Muscle of back (tissue), 11 donors: ENCODE data around the gene DAB1. TPM values are rescaled to one million over a fixed set of nuclear protein-coding genes. Genes with fewer than 3 reads are reported as not detected.

Experiments
- DNase-seq, 3 donors: peaks; one replicate each; pipeline versions ENCODE4 v3.0.0 to v3.0.0-alpha.2; 2013
- polyA plus RNA-seq, 10 donors: library from polyadenylated mRNA; unstranded; fragments of 120-200 nt; gene quantifications; one replicate each; pipeline ENCODE4 v1.2.1, GENCODE V29; 2013; ENCODE audit not compliant: insufficient read length in 10 of 10

The DAB1 gene
- polyA plus RNA-seq, 10 donors: 2.1 to 5.5 (median 3.2) TPM

DNA sequence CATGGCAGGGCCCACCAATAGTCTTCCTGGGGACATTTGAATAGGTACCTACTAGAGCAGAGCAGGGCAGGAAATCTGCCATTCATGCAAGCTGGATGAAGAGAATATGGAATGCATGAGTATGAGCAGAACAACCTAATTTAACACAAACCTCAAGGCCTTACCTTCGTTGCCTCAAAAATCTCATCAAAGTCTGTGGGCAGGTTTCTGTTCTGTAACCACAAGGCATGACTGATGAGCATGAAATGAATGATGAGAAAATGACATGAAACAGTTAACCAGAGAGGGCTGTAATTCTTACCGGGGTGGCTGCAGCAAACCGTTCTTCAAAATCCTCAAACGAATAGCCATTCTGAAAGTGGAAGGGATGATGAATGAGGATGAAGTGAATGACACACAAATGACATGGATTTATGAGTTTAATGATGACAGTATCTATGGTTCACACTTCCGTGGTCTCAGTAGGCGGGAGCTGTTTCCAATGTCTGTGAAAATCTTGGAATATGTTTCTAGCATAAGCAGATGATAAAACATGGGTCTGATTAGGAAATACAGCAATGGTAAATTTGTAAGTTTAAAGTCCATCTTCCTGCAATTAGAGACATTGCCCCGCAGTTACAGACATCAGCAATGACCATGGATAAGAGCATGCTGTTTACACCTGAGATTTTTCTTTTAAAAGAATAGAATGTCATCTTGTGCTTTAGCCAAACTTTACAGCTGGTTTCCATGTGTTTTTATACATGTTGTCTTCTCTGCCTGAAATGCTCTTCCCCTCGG lies 390.4 kb downstream of the DAB1 start:
- DNase-seq: no peak

DNA sequence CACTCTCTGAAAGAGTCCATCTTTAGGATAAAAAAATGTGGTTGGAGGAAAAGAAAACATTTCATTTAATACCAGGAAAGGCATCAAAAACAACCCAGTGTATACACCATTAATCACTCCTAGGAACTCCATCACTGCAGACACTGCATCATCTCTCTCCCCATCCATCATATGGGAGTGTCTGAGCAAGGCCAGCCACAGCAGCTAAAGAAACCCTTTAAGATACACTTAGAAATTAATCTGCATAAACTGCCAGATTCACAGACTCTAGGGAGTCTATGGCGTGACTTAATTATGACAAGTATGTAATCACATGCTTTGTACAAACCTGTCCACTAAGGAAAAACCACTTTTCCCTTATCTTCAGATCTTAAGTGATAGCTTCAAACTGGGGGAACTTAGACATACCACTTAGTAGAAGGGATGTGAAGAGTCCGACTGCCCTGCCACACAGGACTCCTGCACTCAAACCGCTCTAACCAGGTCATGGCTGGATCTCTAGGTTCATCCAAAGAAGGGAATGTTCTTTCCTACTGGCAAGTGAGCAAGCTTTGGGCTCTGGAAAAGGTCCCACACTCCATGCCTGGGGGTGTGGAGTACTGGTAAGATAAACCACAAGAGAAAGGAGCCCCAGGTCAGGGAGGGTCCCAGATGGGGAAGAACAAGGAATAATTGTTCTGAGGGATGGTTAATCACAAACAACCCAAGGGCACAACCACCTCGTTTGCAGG lies 397.1 kb downstream of the DAB1 start:
- no peak for DNase-seq

DNA sequence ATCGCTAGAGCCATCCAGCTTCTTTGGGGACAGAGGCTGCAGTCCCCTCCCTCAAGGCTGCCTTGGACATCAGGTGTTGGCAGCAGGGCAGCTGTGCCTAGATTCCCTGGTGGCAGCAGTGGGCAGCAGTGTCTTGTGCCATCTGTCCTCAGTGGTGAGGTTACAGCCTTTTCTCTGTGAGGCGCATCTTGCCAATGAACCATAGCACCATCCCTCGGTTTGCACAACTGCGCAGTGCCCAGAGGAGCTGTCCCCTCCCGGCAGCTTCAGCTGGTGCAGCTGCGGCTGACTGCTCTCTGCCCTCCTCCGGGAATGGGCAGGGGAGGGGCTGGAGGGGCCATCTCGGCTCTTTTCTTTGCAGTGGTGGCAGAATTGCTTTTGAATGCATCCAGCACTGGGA lies 399.0 kb downstream of the DAB1 start:
- DNase-seq: peak in 2 of 3 donors; percentile 2 to 26

DNA sequence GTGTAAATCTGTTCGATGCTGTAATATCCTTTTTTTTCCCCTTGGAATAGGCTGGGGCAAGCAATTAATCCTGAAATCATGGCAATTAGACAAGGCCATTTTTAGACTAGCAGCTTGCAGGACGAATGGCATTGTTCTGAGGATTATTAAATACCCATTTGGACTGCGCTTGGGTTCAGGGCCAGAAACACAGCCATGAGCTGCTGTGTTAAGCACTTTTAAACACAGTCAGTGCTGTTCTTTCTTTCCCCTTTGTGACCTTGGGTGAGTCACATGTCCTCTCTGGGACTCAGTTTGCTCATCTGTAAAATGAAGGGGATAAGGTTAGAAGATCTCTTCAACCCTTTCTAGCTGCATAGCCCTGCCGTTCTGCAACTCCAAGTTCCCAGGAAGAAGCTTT lies 399.4 kb downstream of the DAB1 start:
- DNase-seq: no peak

DNA sequence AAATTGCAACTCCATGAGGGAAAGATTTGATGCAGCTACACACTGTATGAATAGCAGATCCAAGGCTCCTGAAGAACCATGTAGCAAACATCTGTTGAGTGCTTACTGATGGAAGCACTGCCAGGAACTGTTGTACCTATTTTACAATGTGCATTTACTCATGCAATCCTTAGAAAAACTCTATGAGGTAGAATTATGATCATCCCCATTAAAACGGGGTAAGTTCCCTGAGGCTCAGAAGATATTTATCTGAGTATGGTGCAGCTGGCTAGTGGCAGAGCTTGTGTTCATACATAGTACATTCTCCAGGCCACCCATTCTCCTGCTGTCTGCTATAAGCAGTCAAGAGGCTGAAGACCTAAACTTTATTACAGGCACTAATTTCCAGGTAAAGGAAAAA lies 403.6 kb downstream of the DAB1 start:
- no peak for DNase-seq

DNA sequence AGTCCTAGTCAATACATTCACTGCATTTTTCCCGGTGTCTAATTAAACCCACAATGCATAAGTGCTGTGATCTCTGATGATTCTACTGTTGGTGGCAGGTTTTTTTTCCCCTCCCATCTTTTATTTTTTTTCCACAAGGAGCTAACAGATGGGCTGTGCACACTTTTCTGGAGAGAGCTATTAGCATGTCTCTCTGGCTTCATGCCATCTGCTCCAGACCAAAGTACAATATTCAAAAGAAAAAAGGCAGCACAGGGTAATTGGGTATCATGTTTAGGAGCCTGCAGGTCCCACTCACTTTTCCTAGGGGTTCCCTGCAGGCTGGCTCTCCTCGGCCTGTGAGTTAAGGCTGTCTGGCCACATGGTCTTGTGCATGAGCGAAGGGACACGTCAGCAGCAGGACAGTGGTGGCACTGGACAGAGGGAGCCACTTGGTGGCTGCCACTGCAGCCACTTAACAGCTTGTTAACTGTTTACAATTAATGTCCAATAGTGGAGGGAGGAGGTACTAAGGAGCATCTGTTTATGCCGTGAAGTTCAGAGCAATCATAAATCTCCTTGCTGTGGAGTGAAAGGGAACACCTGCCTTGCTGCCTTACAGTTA lies 404.5 kb downstream of the DAB1 start:
- no peak for DNase-seq

DNA sequence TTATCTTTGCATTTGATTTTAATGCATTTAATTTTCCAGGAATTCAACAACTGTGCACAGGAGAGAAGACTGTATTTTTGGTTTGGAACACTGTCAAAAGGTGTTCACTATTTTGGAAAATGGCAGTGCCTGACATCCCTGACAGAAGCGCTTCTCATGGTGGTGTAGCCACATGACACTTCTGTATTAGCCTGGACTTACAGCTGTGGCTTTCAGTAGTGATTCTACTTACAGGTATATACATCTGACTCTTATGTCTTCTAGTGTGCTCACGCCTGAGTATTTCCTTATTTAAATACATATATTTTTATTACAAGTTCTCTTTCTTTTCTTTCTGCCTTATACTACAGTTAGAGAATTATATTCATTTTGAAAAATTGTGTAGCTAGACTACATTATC lies 405.7 kb downstream of the DAB1 start:
- DNase-seq: no peak

DNA sequence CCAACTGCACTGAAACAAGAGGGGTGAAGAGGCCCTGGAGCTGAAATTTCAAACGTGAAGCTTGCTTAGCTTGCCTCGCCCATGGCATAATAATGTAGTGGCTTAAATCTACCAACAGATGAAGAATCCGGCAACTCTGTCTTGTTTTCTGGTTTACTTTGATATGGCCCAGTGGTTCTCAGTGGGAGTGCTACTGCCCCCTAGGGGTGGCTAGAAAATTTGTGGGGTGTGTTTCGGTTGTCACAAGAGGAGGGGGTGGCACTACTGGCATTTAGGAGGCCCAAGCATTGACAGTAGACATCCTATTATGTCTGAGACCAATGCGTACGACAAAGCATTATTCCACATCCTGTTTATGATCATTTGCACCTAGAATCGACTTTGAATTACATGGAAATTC lies 406.1 kb downstream of the DAB1 start:
- DNase-seq: no peak

DNA sequence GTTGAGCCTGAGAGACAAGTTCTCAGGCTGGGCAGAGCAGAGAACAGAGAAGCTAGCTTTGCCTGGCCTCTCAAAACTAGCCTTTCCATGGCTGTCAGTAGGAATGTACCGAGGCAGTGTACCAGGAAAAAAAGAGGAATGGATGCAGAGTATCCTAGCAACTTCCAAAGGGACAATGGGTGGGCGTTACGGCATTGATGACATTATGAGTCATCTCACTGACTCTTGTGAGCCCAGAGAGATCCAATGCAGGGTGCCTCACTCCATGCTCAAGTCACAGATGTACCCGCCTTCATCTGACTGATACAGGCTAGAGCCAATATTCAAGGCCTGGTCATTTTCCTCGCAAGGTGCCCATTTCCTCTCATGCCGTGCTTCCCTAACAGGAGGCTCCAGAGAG lies 406.7 kb downstream of the DAB1 start:
- DNase-seq: no peak

DNA sequence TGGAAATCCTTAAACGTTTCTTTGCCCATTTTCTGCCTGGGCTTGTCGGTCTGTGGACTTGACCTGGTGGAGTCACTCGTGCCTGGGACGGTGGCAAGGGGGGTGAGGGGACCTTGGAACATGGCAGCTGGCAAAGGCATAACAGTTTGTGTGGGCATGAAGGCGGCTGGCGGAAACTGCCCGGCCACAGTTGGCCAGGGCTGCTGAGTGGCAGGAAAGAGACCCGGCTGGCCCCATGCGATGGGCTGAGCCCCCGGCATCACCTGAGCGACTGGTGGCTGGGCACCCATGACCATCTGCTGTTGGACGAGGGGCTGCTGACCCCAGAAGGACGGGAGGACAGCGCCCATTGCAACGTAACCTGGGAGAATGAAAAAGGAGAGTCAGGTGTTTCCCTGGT lies 408.8 kb downstream of the DAB1 start:
- no peak for DNase-seq

DNA sequence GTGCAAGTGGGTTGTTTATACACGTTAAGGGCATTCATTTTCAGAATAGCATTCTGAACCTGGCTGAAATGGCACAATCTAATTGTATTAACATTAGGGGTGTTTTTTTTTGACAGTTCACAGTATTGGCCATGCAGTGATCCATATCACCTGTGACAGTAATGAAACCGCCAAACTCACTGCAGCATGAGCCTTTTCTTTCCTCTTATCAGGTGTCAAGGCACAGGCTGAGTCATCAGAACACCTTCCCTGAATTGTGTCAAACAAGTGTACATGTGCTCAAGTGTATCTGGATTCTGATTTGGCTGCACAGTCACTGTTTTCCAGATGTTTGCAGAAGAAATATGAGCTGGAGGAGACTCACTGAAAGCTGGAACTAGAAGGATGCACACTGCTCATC lies 410.3 kb downstream of the DAB1 start:
- DNase-seq: no peak

DNA sequence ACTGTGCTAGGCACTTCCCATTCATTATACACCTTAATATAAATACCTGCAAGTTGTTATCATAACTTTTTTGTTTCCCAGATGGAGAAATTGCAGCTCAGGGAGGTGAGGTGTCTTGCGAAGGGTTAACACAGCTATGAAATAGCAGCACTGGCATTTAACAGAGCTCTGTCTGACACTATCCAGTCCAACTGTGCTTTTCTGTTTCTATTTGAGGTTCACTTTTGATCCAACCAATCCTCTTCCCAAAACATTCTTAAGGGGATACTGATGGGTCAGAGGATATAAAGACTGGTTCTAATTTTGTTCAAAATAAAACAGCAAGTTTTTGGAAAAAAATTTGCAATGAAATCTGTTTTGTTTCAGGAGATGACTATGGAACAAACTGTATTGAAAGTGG lies 411.5 kb downstream of the DAB1 start:
- no peak for DNase-seq

DNA sequence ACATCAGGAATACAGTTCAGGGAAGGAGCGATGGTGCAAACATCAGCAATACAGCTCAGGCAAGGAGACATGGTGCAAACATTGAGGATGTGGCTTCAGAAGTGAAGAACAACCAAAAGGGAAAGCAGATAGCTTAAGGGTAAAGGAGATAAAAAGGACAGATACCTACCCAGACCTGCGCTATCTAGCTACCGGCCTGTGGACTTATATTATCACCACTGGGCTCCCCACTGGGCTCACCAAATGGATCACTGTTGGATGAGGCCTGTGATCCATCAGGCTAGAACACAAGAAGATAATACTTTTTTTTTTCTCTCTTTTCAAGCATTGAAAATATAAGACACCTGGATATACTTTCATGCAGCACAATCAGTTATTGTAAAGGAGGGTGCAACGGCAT lies 413.3 kb downstream of the DAB1 start:
- DNase-seq: no peak

DNA sequence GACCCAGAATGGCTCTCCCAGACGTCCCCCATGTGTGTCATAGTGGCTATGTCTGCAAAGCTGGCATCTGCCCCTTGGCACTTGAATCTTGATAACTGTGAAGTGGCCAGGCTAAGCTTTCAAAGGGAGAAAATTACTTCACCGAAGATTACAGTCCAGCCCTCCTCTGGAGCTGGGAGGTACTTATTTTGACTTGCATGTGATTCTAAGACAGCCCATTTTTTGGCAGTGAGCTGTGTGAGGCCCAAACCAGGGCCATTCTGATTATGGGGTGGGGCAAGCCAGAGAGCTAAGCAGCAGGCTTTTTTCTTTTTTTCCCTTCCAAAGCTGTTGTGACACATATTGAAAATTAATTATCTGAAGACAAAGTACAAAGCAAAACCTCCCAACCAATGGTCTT lies 415.9 kb downstream of the DAB1 start:
- peak in 1 of 3 donors; percentile 34 for DNase-seq

DNA sequence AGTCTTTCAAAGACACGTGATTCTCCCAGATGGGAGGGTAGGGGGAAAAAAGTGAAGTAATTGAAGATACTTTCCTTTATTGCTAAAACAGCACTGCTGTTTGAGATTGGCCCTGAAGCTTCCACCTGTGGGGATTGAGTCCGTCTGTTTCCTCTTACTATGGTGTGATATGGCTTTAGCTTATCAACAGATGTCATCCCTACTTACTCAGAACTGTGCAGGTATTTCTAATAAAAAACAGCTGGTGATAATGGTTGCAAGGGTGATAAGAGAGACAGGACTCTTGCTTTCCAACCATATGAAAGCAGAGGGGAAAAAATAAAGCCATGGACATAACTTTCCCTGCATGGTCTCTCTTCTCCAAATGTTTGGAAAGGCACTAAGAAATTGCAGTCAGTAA lies 416.4 kb downstream of the DAB1 start:
- no peak for DNase-seq

DNA sequence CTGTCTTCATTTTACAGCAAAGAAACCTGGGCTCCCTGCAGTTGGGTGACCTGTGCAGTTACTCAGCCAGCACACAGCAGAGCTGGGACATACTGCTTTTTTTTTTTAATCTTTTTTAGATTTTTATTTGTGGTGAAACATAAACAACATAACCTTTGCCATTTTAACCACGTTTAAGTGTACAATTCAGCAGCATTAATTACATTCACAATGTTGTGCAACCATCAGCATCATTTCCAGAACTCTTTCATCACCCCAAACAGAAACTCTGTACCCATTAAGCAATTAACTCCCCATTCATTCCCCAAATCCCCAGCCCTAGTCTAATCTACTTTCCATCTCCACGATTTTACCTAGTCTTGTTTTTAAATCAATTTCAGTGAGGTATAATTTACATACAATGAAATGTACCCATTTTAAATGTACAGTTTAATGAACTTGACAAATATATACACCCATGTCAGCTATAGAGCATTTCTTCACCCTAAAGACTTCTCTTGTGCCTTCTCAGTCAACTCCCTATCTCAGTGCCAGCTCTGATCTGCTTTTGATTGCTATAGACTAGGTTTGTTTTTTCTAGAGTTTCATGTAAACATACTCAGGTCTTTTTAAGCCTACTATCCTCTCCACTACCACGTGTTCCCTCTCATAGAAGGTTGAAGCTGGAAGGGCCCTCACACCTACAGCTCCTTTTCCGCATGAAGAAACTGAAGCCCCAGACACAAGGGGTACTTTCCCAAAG lies 420.3 kb downstream of the DAB1 start:
- DNase-seq: no peak

DNA sequence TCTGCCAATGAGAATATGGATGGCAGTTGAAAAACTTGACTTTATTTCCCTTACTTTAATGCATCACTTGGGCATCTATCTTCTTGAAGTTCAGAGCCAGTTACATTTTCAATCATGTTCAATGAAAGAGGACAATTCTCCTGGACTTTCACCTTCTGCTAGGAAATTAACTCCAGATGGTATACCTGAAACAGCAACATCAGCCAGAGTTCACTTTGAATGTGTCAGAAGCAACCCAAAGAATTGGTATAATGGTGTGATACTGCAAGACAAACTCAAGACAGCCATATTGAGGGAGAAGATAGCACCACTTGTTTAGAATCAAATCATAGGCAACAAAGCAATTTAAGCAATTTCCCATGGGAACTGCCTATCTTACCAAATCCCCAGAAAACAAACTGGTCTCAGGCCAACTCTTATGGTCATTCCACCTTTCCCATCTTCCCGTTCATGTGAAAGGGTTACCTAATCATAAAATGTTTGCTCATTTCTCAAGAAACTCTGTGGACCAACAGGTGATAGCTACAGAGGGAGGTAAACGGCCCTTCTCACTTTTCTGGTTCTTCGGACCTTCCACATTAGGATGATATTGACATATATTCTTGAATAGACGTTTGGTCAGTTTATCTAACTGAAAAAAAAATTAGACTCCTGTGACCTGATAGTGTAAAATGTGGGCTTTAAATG lies 428.3 kb downstream of the DAB1 start:
- no peak for DNase-seq

DNA sequence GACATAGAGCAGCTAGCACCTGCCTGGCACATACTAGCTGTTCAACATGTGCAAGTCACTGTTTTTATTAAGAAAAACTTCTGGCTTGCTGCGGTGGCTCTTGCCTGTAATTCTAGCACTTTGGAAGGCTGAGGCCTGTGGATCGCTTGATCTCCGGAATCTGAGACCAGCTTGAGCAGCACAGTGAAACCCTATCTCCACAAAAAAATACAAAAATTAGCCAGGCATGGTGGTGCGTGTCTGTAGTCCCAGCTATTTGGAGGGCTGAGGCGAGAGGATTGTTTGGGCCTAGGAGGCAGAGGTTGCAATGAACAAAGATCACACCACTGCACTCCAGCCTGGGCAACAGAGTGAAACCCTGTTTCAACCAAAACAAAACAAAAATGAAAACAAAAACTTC lies 430.4 kb downstream of the DAB1 start:
- no peak for DNase-seq

DNA sequence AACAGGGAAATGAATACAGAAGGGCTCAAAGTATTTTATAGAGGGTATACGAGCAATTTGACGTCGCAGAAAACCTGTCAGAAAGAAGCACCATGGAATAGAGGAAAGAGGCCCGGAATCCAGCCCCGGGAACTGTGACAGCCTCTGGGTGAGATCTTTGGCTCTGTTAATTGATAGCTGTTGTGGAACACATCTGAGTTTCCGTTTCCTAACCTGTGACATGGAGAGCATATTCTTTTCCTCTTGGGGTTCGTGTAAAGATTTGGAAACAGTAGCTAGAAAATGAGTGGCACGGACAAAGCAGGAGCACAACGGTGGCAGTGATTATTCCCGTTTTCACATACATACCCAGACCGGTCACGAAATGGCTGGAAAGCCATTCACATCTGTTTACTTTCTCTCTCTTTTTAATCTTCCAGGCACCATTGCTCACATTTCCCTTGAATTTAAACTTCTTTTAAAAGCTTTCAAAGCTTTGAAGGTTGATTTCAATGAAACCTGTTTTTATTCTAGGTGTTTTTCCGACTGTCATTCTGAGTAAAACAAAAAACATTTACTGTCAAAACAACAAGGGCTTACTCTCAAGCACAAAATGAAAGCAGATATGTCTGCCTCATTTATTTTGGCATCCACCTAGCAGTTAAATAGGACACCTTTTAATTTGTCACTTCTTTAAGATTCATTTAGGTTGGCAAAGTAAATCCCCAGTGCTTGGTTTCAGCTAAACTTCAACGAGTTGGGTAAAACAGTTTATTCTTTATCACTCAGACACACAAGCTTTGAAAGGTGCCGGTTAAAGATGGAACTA lies 431.3 kb downstream of the DAB1 start:
- DNase-seq: no peak

DNA sequence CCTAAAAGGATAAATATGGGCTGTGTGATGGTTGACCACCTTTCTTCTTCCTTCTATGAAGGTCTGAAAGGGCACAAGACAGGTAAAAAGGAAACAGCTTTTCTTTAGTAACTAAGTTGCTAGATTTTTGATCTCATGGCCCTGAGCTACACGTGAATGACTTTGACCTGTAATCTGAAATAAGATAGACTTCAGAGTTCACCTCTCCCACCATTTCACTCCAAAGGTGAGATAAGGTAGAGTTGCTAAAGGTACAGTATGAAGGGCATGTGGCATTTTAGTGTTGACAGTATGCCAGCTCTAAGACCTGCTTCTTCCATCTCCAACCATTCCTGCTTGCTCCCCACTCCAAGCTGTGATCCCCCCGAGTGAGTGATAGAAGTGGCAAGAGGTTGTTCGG lies 432.3 kb downstream of the DAB1 start:
- no peak for DNase-seq

DNA sequence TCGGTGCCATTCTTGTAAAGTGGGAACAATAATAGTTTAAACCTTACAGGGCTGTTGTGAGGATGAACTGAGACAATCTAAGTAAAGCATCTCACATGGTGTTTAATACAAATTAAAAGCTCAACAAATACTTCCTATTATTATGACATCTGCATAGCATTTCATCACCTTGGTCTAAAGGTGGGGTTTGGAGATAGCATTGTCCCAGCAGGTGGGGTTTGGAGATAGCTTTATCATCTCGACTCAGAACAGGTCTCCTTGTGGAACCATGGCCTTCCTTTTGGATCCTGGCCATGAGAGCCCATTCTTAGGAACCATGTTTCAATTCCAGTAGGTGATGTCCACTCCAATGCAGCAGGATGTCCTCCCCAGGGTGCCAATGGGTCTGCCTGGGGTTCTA lies 437.5 kb downstream of the DAB1 start:
- DNase-seq: no peak
